GM21723 (cell line): Measurements from ENCODE around the gene CLEC10A.
"Not testable (repeated sequence)": the region's sequence is repeated elsewhere in the genome, so short reads cannot be mapped to it uniquely, and the experiment has no call there.

Source experiments
- ATAC-seq: cut with Tn5 transposase; IDR thresholded peaks from one replicate; pipeline ENCODE4 v1.9.1; 2021; ENCODE audit warnings: mild to moderate bottlenecking, moderate library complexity; ENCODE audit not compliant: unreplicated experiment

CLEC10A gene

GRCh38 chr17:7079581-7080455 is at the start of gene CLEC10A:
Gene CLEC10A, minus strand, starts transcription at chr17:7080251. Its CDS starts 1,439 bp downstream, at chr17:7078812.
- ATAC-seq, result no peak

- no peak for ATAC-seq
These were observed 49.3 kb upstream of the CLEC10A start for GRCh38 chr17:7129311-7129710.

GRCh38 chr17:7128160-7128559 is 48.1 kb upstream of the CLEC10A start:
- ATAC-seq, result no peak

- ATAC-seq, result not testable (repeated sequence)
These were observed 47.5 kb upstream of the CLEC10A start for GRCh38 chr17:7127501-7127900.

GRCh38 chr17:7126386-7126785 is 46.3 kb upstream of the CLEC10A start:
- not testable (repeated sequence) for ATAC-seq

- ATAC-seq, result no peak
These were observed 44.9 kb upstream of the CLEC10A start for GRCh38 chr17:7124923-7125322.

- ATAC-seq, result no peak
These were observed 43.8 kb upstream of the CLEC10A start for GRCh38 chr17:7123844-7124243.

GRCh38 chr17:7122381-7122780 is 42.3 kb upstream of the CLEC10A start:
- no peak for ATAC-seq

GRCh38 chr17:7120635-7121034 is 40.6 kb upstream of the CLEC10A start:
- not testable (repeated sequence) for ATAC-seq

- ATAC-seq, result no peak
These were observed 40.1 kb upstream of the CLEC10A start for GRCh38 chr17:7120123-7120522.

GRCh38 chr17:7119314-7119713 is 39.3 kb upstream of the CLEC10A start:
- no peak for ATAC-seq

- no peak for ATAC-seq
These were observed 35.0 kb upstream of the CLEC10A start for GRCh38 chr17:7114875-7115614.

GRCh38 chr17:7114241-7114874 is 34.3 kb upstream of the CLEC10A start, which contains the start of gene ASGR2:
Gene ASGR2, minus strand, starts transcription at chr17:7114822. Its CDS starts 582 bp downstream, at chr17:7114240.
- ATAC-seq, result no peak

- no peak for ATAC-seq
These were observed 33.4 kb upstream of the CLEC10A start for GRCh38 chr17:7113273-7114071.

- ATAC-seq, result no peak
These were observed 32.6 kb upstream of the CLEC10A start for GRCh38 chr17:7112510-7113108.

- ATAC-seq, result no peak
These were observed 31.9 kb upstream of the CLEC10A start for GRCh38 chr17:7111784-7112509.

GRCh38 chr17:7110617-7111306 is 30.7 kb upstream of the CLEC10A start:
- ATAC-seq, result no peak

- ATAC-seq, result no peak
These were observed 29.6 kb upstream of the CLEC10A start for GRCh38 chr17:7109461-7110322.
